Colonic mucosa (tissue), 4 donors: ENCODE data around the gene PRPS1L1. TPM values are rescaled to one million over a fixed set of nuclear protein-coding genes. Genes with fewer than 3 reads are reported as not detected.

ENCODE experiments used
- DNase-seq: peaks from one replicate; pipeline ENCODE4 v3.0.0-alpha.2; 2020
- H3K27ac ChIP-seq: fragments of 200-600 bp; one replicate; pipeline ENCODE4 v1.8.0; 2021
- H3K27me3 ChIP-seq: fragments of 200-600 bp; one replicate; pipeline ENCODE4 v1.8.0; 2021
- H3K36me3 ChIP-seq: fragments of 200-600 bp; one replicate; pipeline ENCODE4 v1.8.0; 2021
- H3K4me1 ChIP-seq: fragments of 200-600 bp; one replicate; pipeline ENCODE4 v1.8.0; 2021; ENCODE audit warnings: mild to moderate bottlenecking
- H3K4me3 ChIP-seq: fragments of 200-600 bp; one replicate; pipeline ENCODE4 v1.8.0; 2021
- H3K9ac ChIP-seq, 2 donors: one replicate each; pipeline ENCODE4 v1.7.0; 2013; ENCODE audit warnings: control low read depth in 2 of 2, low read depth in 2 of 2, low read length in 2 of 2
- H3K9me3 ChIP-seq: fragments of 200-600 bp; one replicate; pipeline ENCODE4 v1.8.0; 2021
- CTCF ChIP-seq: fragments of 200-600 bp; IDR thresholded peaks from one replicate; pipeline ENCODE4 v1.8.0; 2022; ENCODE audit warnings: antibody characterized with exemption, mild to moderate bottlenecking
- intact Hi-C: fragments of 100-400 bp; cut with DNase I; formaldehyde crosslinking; loops from one replicate; pipeline ENCODE4 v1.14.1; 2022
- total RNA-seq, 2 donors: library from RNA; stranded (reverse); fragmentation: NEBNext Ultra II Directional in 1 of 2; extraction: Animal tissue kit (Norgen Biotek cat#: 25700) in 1 of 2; gene quantifications; one replicate each; pipeline ENCODE4 v1.2.1, GENCODE V29; 2021
- donor health status: healthy.
- donor health status: DM: no; HTN: no; CAD: no.
- donor health status: DM: no; HTN: no; CAD: no.

Gene PRPS1L1
- total RNA-seq, 2 donors from 2014 or later = not detected

- DNase-seq = no peak
- no peak for TF ChIP-seq CTCF
- H3K4me3 ChIP-seq = no peak overlapping the region
- H3K27me3 ChIP-seq = no peaks in the 10 kb centered on the region
- no peak overlapping the region for H3K9ac ChIP-seq
- intact Hi-C loops = no loop called here
- H3K36me3 ChIP-seq = no peaks in the 10 kb centered on the region
- no peaks in the 10 kb centered on the region for H3K9me3 ChIP-seq
- peaks cover 13% of the 10 kb centered on the region for H3K4me1 ChIP-seq
- H3K27ac ChIP-seq = no peak overlapping the region
Observed at GRCh38 chr7:17988858-17989257, 38.8 kb downstream of the PRPS1L1 start.

GRCh38 chr7:17988141-17988540 is 39.5 kb downstream of the PRPS1L1 start:
- Histone ChIP-seq H3K4me3 (no peak overlapping the region), H3K4me1 (peaks cover 13% of the 10 kb centered on the region), H3K9ac (no peak overlapping the region), H3K27me3 (no peaks in the 10 kb centered on the region), H3K36me3 (no peaks in the 10 kb centered on the region), H3K9me3 (no peaks in the 10 kb centered on the region), H3K27ac (no peak overlapping the region)
- intact Hi-C loops = no loop called here
- no peak for TF ChIP-seq CTCF
- DNase-seq = no peak

- H3K4me1 ChIP-seq = peaks cover 13% of the 10 kb centered on the region
- no peak for DNase-seq
- no peak overlapping the region for H3K4me3 ChIP-seq
- no peaks in the 10 kb centered on the region for H3K27me3 ChIP-seq
- no peak for TF ChIP-seq CTCF
- intact Hi-C loops = no loop called here
- no peaks in the 10 kb centered on the region for H3K36me3 ChIP-seq
- no peak overlapping the region for H3K9ac ChIP-seq
- no peaks in the 10 kb centered on the region for H3K9me3 ChIP-seq
- peak overlapping the region; percentile 45 for H3K27ac ChIP-seq
Observed at GRCh38 chr7:17986851-17987250, 40.8 kb downstream of the PRPS1L1 start.

GRCh38 chr7:17985473-17986239 is 42.0 kb downstream of the PRPS1L1 start:
- H3K9me3 ChIP-seq = no peaks in the 10 kb centered on the region
- H3K27me3 ChIP-seq = no peaks in the 10 kb centered on the region
- TF ChIP-seq CTCF = no peak
- no peaks in the 10 kb centered on the region for H3K36me3 ChIP-seq
- H3K4me3 ChIP-seq = no peak overlapping the region
- no peak for DNase-seq
- H3K4me1 ChIP-seq = peaks cover 13% of the 10 kb centered on the region
- H3K9ac ChIP-seq = no peak overlapping the region
- peak overlapping the region; percentile 45 for H3K27ac ChIP-seq
- intact Hi-C loops = no loop called here

GRCh38 chr7:17984288-17984687 is 43.4 kb downstream of the PRPS1L1 start:
- intact Hi-C loops = no loop called here
- Histone ChIP-seq H3K27me3 (no peaks in the 10 kb centered on the region), H3K36me3 (no peaks in the 10 kb centered on the region), H3K9me3 (no peaks in the 10 kb centered on the region), H3K9ac (no peak overlapping the region), H3K4me1 (peaks cover 13% of the 10 kb centered on the region), H3K4me3 (no peak overlapping the region), H3K27ac (peak overlapping the region; percentile 45)
- TF ChIP-seq CTCF = no peak
- DNase-seq = peak; percentile 39
